Loucy (cell line): ENCODE measurements around the gene ETV3.

ENCODE experiments used
- CTCF ChIP-seq: fragments of 200-600 bp; sonication (generic); conservative IDR thresholded peaks from 2 replicates; pipeline ENCODE4 v1.5.1; 2014; ENCODE audit warnings: mild to moderate bottlenecking, antibody characterized with exemption, low read length
- EZH2phosphoT487 ChIP-seq: fragments of 200-600 bp; IDR thresholded peaks from 2 replicates; pipeline ENCODE4 v1.6.1; 2018; ENCODE audit warnings: antibody characterized with exemption, mild to moderate bottlenecking, moderate library complexity, borderline replicate concordance

DNA sequence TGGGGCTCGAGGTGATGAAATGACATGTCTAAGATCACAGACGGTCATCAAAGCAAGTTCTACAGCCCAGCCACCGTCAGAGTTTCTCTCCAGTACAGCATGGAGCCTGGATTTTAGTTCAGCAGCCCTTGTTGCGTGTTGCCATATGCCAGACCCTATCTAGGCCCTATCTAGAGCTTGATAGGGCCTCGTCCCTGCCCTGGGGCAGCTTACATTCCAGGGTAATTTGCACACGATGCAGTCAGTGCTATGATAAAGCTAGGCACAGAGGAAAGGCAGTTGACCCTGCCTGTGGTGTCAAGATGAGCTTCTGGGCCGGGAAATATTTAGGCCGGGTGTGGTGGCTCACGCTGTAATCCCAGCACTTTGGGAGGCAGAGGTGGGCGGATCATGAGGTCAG lies 57.5 kb downstream of the ETV3 start:
- no peak for TF ChIP-seq CTCF
- TF ChIP-seq EZH2phosphoT487: no peak
